C4-2B (cell line): ENCODE data around the gene GMEB1.

ENCODE experiments used
- CTCF ChIP-seq: fragments of 450-650 bp; conservative IDR thresholded peaks from 2 replicates; pipeline ENCODE4 v1.5.1; 2017; ENCODE audit warnings: mild to moderate bottlenecking
- ZFX ChIP-seq: fragments of 450-650 bp; IDR thresholded peaks from 2 replicates; pipeline ENCODE4 v1.6.1; 2017

GRCh38 chr1:28755701-28756100, 87.1 kb downstream of the GMEB1 start:
- no peak for TF ChIP-seq CTCF
- TF ChIP-seq ZFX = no peak
